ENCODE results near the gene LRRC49.
A peak's percentile ranks its signal among the peaks of the same experiment; 100 is the strongest.
"Not testable (repeated sequence)": the region's sequence is repeated elsewhere in the genome, so short reads cannot be mapped to it uniquely, and the experiment has no call there.

Gene LRRC49

DNA sequence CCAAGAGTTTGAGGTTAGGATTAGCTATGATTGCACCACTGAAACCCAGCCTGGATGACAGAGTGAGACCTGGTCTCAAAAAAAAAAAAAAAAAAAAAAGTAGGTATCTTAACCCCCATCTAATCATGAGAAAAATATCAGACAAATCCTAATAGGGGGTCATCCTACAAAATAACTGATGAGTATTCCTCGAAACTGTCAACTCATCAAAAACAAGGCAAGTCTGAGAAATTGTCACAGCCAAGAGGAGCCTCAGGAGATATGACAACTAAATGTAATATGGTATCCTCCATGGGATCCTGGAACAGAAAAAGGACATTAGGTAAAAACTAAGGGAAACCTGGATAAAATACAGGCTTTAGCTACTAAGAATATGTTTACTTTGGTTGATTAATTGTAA lies 70.6 kb downstream of the LRRC49 start:
- H3K27me3 ChIP-seq (ENCODE audit: control insufficient read depth, insufficient read depth, low read length): no peaks in the 10 kb centered on the region
- H3K36me3 ChIP-seq (ENCODE audit: insufficient read depth, low read length): no peaks in the 10 kb centered on the region
- H3K9ac ChIP-seq (ENCODE audit: low read depth, low read length): no peak overlapping the region
- peaks cover 4% of the 10 kb centered on the region for H3K4me1 ChIP-seq (ENCODE audit: control insufficient read depth, insufficient read depth, low read length)
- no peak overlapping the region for H3K4me3 ChIP-seq (ENCODE audit: low read length)
- no peaks in the 10 kb centered on the region for H3K9me3 ChIP-seq (replicated peaks; ENCODE audit: low read length)
- no peak overlapping the region for H3K4me2 ChIP-seq (ENCODE audit: low read length)

GRCh38 chr15:70964058-70964457 lies 71.4 kb downstream of the LRRC49 start:
- H3K9ac ChIP-seq (ENCODE audit: low read depth, low read length): no peak overlapping the region
- H3K4me1 ChIP-seq (ENCODE audit: control insufficient read depth, insufficient read depth, low read length): peaks cover 4% of the 10 kb centered on the region
- H3K4me2 ChIP-seq (ENCODE audit: low read length): no peak overlapping the region
- H3K27me3 ChIP-seq (ENCODE audit: control insufficient read depth, insufficient read depth, low read length): no peaks in the 10 kb centered on the region
- H3K4me3 ChIP-seq (ENCODE audit: low read length): no peak overlapping the region
- no peaks in the 10 kb centered on the region for H3K9me3 ChIP-seq (replicated peaks; ENCODE audit: low read length)
- H3K36me3 ChIP-seq (ENCODE audit: insufficient read depth, low read length): no peaks in the 10 kb centered on the region

DNA sequence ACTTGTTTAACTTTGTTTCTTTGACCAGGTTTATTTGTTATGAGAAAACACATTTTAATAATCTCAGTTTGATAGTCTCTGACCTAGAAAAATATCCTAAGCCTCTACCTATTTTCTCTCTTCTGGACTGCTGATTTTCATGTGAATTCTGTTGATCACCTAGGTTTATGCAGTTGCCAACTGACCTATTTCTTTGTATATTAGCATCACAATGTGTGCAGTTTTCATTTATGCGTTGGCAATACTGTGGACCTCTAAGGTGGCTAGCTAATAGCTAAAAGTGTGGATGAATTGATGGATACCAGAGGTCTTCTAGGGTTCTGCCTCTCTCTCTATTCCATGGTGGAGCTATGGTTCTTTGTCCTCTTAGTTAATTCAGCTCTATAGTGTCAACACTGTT lies 72.1 kb downstream of the LRRC49 start:
- Histone ChIP-seq H3K4me1 (ENCODE audit: control insufficient read depth, insufficient read depth, low read length) (peaks cover 4% of the 10 kb centered on the region), H3K36me3 (ENCODE audit: insufficient read depth, low read length) (no peaks in the 10 kb centered on the region), H3K4me3 (ENCODE audit: low read length) (no peak overlapping the region), H3K9me3 (replicated peaks; ENCODE audit: low read length) (no peaks in the 10 kb centered on the region), H3K27me3 (ENCODE audit: control insufficient read depth, insufficient read depth, low read length) (no peaks in the 10 kb centered on the region), H3K4me2 (ENCODE audit: low read length) (no peak overlapping the region), H3K9ac (ENCODE audit: low read depth, low read length) (no peak overlapping the region)

GRCh38 chr15:70967646-70968045 lies 75.0 kb downstream of the LRRC49 start:
- H3K27me3 ChIP-seq (ENCODE audit: control insufficient read depth, insufficient read depth, low read length): no peaks in the 10 kb centered on the region
- no peak overlapping the region for H3K4me2 ChIP-seq (ENCODE audit: low read length)
- no peak overlapping the region for H3K4me3 ChIP-seq (ENCODE audit: low read length)
- no peaks in the 10 kb centered on the region for H3K9me3 ChIP-seq (replicated peaks; ENCODE audit: low read length)
- no peak overlapping the region for H3K9ac ChIP-seq (ENCODE audit: low read depth, low read length)
- H3K4me1 ChIP-seq (ENCODE audit: control insufficient read depth, insufficient read depth, low read length): peaks cover 4% of the 10 kb centered on the region
- H3K36me3 ChIP-seq (ENCODE audit: insufficient read depth, low read length): no peaks in the 10 kb centered on the region

DNA sequence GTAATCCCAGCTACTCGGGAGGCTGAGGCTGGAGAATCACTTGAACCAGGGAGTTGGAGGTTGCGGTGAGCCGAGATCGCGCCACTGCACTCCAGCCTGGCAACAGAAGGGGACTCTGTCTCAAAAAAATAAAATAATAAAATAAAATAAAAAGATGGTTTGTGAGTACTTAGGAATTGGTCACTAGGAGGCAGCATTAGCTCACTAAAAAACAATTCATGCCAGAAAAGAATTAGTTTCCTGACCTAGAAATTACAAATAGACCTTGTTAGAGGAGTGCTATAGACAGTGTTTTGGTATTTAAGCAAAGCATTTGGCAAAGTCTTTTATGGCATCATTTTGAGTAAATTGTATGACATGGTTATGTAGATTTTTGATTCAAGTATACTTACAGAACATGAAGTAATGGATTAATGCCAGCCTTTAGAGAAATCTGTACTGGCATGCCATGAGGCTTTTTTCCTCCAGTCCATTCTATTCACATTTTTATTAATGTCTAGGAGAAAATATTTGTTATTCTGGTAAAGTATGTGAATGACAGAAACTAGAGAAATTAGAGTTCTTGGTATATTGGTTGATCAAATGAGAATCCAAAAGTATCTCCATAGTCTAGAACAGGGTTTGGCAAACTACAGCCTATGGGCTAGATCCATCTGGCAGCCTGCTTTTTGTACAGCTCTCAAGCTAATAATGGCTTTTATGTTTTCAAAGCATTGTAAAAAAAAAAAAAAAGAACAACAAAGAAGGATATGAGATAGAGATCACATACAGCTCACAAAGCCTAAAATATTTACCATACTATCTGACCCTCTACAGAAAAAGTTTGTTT lies 81.6 kb downstream of the LRRC49 start:
- Histone ChIP-seq H3K9ac (ENCODE audit: low read depth, low read length) (no peak overlapping the region), H3K36me3 (ENCODE audit: insufficient read depth, low read length) (no peaks in the 10 kb centered on the region), H3K9me3 (replicated peaks; ENCODE audit: low read length) (no peaks in the 10 kb centered on the region), H3K4me1 (ENCODE audit: control insufficient read depth, insufficient read depth, low read length) (peaks cover 15% of the 10 kb centered on the region), H3K27me3 (ENCODE audit: control insufficient read depth, insufficient read depth, low read length) (no peaks in the 10 kb centered on the region), H3K4me2 (ENCODE audit: low read length) (no peak overlapping the region), H3K4me3 (ENCODE audit: low read length) (no peak overlapping the region)

- Histone ChIP-seq H3K4me1 (ENCODE audit: control insufficient read depth, insufficient read depth, low read length) (peaks cover 15% of the 10 kb centered on the region), H3K4me3 (ENCODE audit: low read length) (no peak overlapping the region), H3K36me3 (ENCODE audit: insufficient read depth, low read length) (no peaks in the 10 kb centered on the region), H3K27me3 (ENCODE audit: control insufficient read depth, insufficient read depth, low read length) (no peaks in the 10 kb centered on the region), H3K9ac (ENCODE audit: low read depth, low read length) (peak overlapping the region; percentile 51), H3K4me2 (ENCODE audit: low read length) (peak overlapping the region; percentile 25), H3K9me3 (replicated peaks; ENCODE audit: low read length) (no peaks in the 10 kb centered on the region)
Observed at GRCh38 chr15:70976851-70977250, 84.2 kb downstream of the LRRC49 start.

DNA sequence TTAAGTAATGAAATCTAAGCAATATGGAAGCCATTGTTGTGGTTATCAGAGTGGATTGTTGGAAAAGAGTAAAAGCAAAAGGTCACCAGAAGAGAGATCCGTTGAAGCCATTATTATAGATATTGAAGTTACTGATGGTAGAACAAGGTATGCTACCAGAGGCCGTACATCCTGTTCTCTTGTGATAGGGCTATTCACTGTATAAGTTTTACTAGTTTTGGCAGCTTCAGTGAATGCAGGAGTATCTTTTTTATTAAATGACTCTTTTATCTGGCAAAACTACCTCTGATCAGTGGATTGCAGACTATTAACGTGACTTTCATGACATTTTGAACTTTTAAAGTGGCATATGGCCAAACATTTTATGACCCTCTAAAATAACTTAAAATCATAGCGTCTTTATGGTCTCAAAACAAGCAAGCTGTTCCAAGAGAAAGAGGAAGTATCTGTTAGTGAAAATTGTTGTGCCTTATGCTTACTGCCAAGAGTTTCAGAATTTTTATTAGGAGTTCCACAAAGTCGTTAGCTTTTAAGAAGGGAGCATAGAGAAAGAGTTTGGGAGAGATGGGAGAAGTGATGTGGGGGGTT lies 102.9 kb downstream of the LRRC49 start:
- H3K9me3 ChIP-seq (replicated peaks; ENCODE audit: low read length): no peaks in the 10 kb centered on the region

GRCh38 chr15:70998319-70998718 lies 105.7 kb downstream of the LRRC49 start:
- H3K4me2 ChIP-seq (ENCODE audit: low read length): no peak overlapping the region
- peaks cover 21% of the 10 kb centered on the region for H3K4me1 ChIP-seq (ENCODE audit: control insufficient read depth, insufficient read depth, low read length)
- H3K4me3 ChIP-seq (ENCODE audit: low read length): no peak overlapping the region
- no peaks in the 10 kb centered on the region for H3K36me3 ChIP-seq (ENCODE audit: insufficient read depth, low read length)
- no peaks in the 10 kb centered on the region for H3K27me3 ChIP-seq (ENCODE audit: control insufficient read depth, insufficient read depth, low read length)
- H3K9ac ChIP-seq (ENCODE audit: low read depth, low read length): no peak overlapping the region
- H3K9me3 ChIP-seq (replicated peaks; ENCODE audit: low read length): no peaks in the 10 kb centered on the region

More for the DNA sequence above, 102.9 kb downstream of the LRRC49 start:
- no peak overlapping the region for H3K9ac ChIP-seq (ENCODE audit: low read depth, low read length)
- H3K36me3 ChIP-seq (ENCODE audit: insufficient read depth, low read length): no peaks in the 10 kb centered on the region
- peaks cover 8% of the 10 kb centered on the region for H3K4me1 ChIP-seq (ENCODE audit: control insufficient read depth, insufficient read depth, low read length)
- no peaks in the 10 kb centered on the region for H3K27me3 ChIP-seq (ENCODE audit: control insufficient read depth, insufficient read depth, low read length)
- H3K4me3 ChIP-seq (ENCODE audit: low read length): no peak overlapping the region
- H3K4me2 ChIP-seq (ENCODE audit: low read length): peak overlapping the region; percentile 44

DNA sequence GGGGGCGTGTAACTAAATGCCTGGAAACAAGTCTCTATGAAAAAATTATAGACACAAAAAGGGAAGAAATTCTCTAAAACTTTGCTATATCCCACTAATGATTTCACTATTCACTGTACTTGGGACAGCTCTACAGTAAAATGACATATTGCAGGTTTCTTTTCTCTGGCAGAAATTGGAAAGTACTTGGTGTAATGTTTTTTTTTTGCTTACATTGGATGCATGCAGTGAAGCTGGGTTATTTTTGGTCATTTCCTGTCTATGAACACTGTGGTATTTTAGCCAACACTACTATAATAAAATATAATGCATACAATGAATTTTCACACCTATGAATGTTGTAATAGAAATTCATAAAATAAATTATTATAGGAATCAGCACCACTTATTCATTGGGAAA lies 109.7 kb downstream of the LRRC49 start:
- Histone ChIP-seq H3K36me3 (ENCODE audit: insufficient read depth, low read length) (no peaks in the 10 kb centered on the region), H3K4me1 (ENCODE audit: control insufficient read depth, insufficient read depth, low read length) (peaks cover 20% of the 10 kb centered on the region), H3K9me3 (replicated peaks; ENCODE audit: low read length) (no peaks in the 10 kb centered on the region), H3K4me3 (ENCODE audit: low read length) (no peak overlapping the region), H3K4me2 (ENCODE audit: low read length) (no peak overlapping the region), H3K9ac (ENCODE audit: low read depth, low read length) (no peak overlapping the region), H3K27me3 (ENCODE audit: control insufficient read depth, insufficient read depth, low read length) (no peaks in the 10 kb centered on the region)

GRCh38 chr15:71003319-71003718 lies 110.7 kb downstream of the LRRC49 start:
- H3K4me1 ChIP-seq (ENCODE audit: control insufficient read depth, insufficient read depth, low read length): peaks cover 20% of the 10 kb centered on the region
- H3K9ac ChIP-seq (ENCODE audit: low read depth, low read length): no peak overlapping the region
- no peaks in the 10 kb centered on the region for H3K9me3 ChIP-seq (replicated peaks; ENCODE audit: low read length)
- H3K27me3 ChIP-seq (ENCODE audit: control insufficient read depth, insufficient read depth, low read length): no peaks in the 10 kb centered on the region
- H3K36me3 ChIP-seq (ENCODE audit: insufficient read depth, low read length): no peaks in the 10 kb centered on the region
- H3K4me2 ChIP-seq (ENCODE audit: low read length): no peak overlapping the region
- no peak overlapping the region for H3K4me3 ChIP-seq (ENCODE audit: low read length)

DNA sequence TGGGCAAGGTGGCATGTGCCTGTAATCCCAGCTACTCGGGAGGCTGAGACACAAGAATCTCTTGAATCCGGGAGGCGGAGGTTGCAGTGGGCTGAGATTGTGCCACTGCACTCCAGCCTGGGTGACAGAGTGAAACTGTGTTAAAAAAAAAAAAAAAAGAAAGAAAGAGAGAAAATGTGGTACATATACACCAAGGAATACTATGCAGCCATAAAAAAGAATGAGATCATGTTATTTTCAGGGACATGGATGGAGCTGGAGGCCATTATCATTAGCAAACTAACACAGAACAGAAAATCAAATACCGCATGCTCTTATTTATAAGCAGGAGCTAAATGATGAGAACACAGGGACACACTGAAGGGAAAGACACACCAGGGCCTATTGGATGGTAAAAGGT lies 111.9 kb downstream of the LRRC49 start:
- not testable (repeated sequence) for H3K4me3 ChIP-seq (ENCODE audit: low read length); H3K4me2 ChIP-seq (ENCODE audit: low read length); H3K9me3 ChIP-seq (replicated peaks; ENCODE audit: low read length); H3K36me3 ChIP-seq (ENCODE audit: insufficient read depth, low read length); H3K27me3 ChIP-seq (ENCODE audit: control insufficient read depth, insufficient read depth, low read length); H3K9ac ChIP-seq (ENCODE audit: low read depth, low read length)
- H3K4me1 ChIP-seq (ENCODE audit: control insufficient read depth, insufficient read depth, low read length): peaks cover 20% of the 10 kb centered on the region

DNA sequence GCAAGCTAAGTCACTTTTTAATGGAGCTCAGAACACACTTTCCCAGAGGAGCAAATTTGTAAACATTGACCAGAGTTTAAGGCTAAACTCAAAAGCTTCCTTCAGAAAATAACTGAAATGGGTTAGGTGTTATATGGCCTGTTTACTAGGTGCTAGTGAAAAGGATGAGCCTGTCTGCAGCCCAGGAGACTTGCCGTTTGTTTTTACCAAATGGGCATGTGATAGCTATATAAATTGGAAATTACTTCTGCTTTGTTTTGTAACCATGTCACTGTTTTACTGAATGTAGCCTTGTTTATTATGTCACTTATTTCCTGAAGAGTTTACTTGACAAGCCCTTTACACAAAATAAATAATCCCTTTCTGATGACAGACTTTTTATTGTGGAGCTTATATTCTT lies 113.3 kb downstream of the LRRC49 start:
- H3K36me3 ChIP-seq (ENCODE audit: insufficient read depth, low read length): no peaks in the 10 kb centered on the region

More for the DNA sequence above, 113.3 kb downstream of the LRRC49 start:
- peaks cover 20% of the 10 kb centered on the region for H3K4me1 ChIP-seq (ENCODE audit: control insufficient read depth, insufficient read depth, low read length)
- no peak overlapping the region for H3K4me2 ChIP-seq (ENCODE audit: low read length)
- H3K4me3 ChIP-seq (ENCODE audit: low read length): no peak overlapping the region
- no peaks in the 10 kb centered on the region for H3K27me3 ChIP-seq (ENCODE audit: control insufficient read depth, insufficient read depth, low read length)
- no peak overlapping the region for H3K9ac ChIP-seq (ENCODE audit: low read depth, low read length)
- no peaks in the 10 kb centered on the region for H3K9me3 ChIP-seq (replicated peaks; ENCODE audit: low read length)

Data from skeletal muscle satellite cell (primary cell).